ENCODE results near the gene BCAR1.
"Not testable (repeated sequence)": the region's sequence is repeated elsewhere in the genome, so short reads cannot be mapped to it uniquely, and the experiment has no call there.

Gene BCAR1

GRCh38 chr16:75207831-75208230 is 43.6 kb downstream of the BCAR1 start:
- Histone ChIP-seq H3K27me3 (ENCODE audit: insufficient read depth, insufficient read length) (no peaks in the 10 kb centered on the region), H3K36me3 (ENCODE audit: insufficient read depth, insufficient read length, low read length) (no peaks in the 10 kb centered on the region), H3K4me1 (ENCODE audit: insufficient read depth, insufficient read length) (peaks cover 14% of the 10 kb centered on the region), H3K9me3 (ENCODE audit: insufficient read depth, low read length) (no peaks in the 10 kb centered on the region), H3K9ac (ENCODE audit: insufficient read length, low read depth) (no peak overlapping the region), H3K4me3 (ENCODE audit: insufficient read length, low read depth) (no peak overlapping the region)
- DNase-seq (ENCODE audit: low read depth, low spot score), result no peak
- no peak for TF ChIP-seq YY1 (IDR thresholded peaks at IDR 0.05; ENCODE audit: insufficient read depth, insufficient read length)
- TF ChIP-seq SUZ12 (IDR thresholded peaks at IDR 0.05; ENCODE audit: extremely low read depth, insufficient read depth, insufficient read length), result no peak
- no peak for TF ChIP-seq ZNF274 (IDR thresholded peaks at IDR 0.05; ENCODE audit: low read depth, low read length)

GRCh38 chr16:75206749-75207451 is 44.5 kb downstream of the BCAR1 start, which contains the start of gene CTRB2:
TSS of gene CTRB2 (minus strand) at chr16:75207161. CDS start at chr16:75207141, 20 bp downstream.
- Histone ChIP-seq H3K4me3 (ENCODE audit: insufficient read length, low read depth) (no peak within 1 kb of the TSS), H3K9ac (ENCODE audit: insufficient read length, low read depth) (no peak within 1 kb of the TSS), H3K4me1 (ENCODE audit: insufficient read depth, insufficient read length) (peaks cover 10% of the 10 kb centered on the region), H3K36me3 (ENCODE audit: insufficient read depth, insufficient read length, low read length) (no peaks in the 10 kb centered on the region), H3K27me3 (ENCODE audit: insufficient read depth, insufficient read length) (no peaks in the 10 kb centered on the region), H3K9me3 (ENCODE audit: insufficient read depth, low read length) (no peaks in the 10 kb centered on the region)
- no peak for TF ChIP-seq YY1 (IDR thresholded peaks at IDR 0.05; ENCODE audit: insufficient read depth, insufficient read length)
- no peak for TF ChIP-seq SUZ12 (IDR thresholded peaks at IDR 0.05; ENCODE audit: extremely low read depth, insufficient read depth, insufficient read length)
- TF ChIP-seq ZNF274 (IDR thresholded peaks at IDR 0.05; ENCODE audit: low read depth, low read length), result no peak
- DNase-seq (ENCODE audit: low read depth, low spot score), result no peak

GRCh38 chr16:75205961-75206748 is 45.3 kb downstream of the BCAR1 start:
- not testable (repeated sequence) for H3K4me3 ChIP-seq (ENCODE audit: insufficient read length, low read depth); H3K9me3 ChIP-seq (ENCODE audit: insufficient read depth, low read length); H3K36me3 ChIP-seq (ENCODE audit: insufficient read depth, insufficient read length, low read length); H3K4me1 ChIP-seq (ENCODE audit: insufficient read depth, insufficient read length); DNase-seq (ENCODE audit: low read depth, low spot score); H3K9ac ChIP-seq (ENCODE audit: insufficient read length, low read depth); H3K27me3 ChIP-seq (ENCODE audit: insufficient read depth, insufficient read length)

- H3K4me1 ChIP-seq (ENCODE audit: insufficient read depth, insufficient read length); DNase-seq (ENCODE audit: low read depth, low spot score); H3K9ac ChIP-seq (ENCODE audit: insufficient read length, low read depth): not testable (repeated sequence)
These were observed 46.0 kb downstream of the BCAR1 start for GRCh38 chr16:75205438-75205837.

GRCh38 chr16:75204905-75205304 is 46.5 kb downstream of the BCAR1 start:
- not testable (repeated sequence) for H3K9ac ChIP-seq (ENCODE audit: insufficient read length, low read depth); H3K27me3 ChIP-seq (ENCODE audit: insufficient read depth, insufficient read length); DNase-seq (ENCODE audit: low read depth, low spot score); H3K36me3 ChIP-seq (ENCODE audit: insufficient read depth, insufficient read length, low read length); H3K4me1 ChIP-seq (ENCODE audit: insufficient read depth, insufficient read length); H3K9me3 ChIP-seq (ENCODE audit: insufficient read depth, low read length); H3K4me3 ChIP-seq (ENCODE audit: insufficient read length, low read depth)

More at GRCh38 chr16:75205438-75205837, 46.0 kb downstream of the BCAR1 start:
- H3K27me3 ChIP-seq (ENCODE audit: insufficient read depth, insufficient read length); H3K9me3 ChIP-seq (ENCODE audit: insufficient read depth, low read length); H3K36me3 ChIP-seq (ENCODE audit: insufficient read depth, insufficient read length, low read length); H3K4me3 ChIP-seq (ENCODE audit: insufficient read length, low read depth): not testable (repeated sequence)

GRCh38 chr16:75204410-75204758 is 47.0 kb downstream of the BCAR1 start:
- H3K36me3 ChIP-seq (ENCODE audit: insufficient read depth, insufficient read length, low read length), result no peaks in the 10 kb centered on the region
- H3K9ac ChIP-seq (ENCODE audit: insufficient read length, low read depth), result no peak overlapping the region
- DNase-seq (ENCODE audit: low read depth, low spot score), result no peak
- no peaks in the 10 kb centered on the region for H3K9me3 ChIP-seq (ENCODE audit: insufficient read depth, low read length)
- no peak overlapping the region for H3K4me3 ChIP-seq (ENCODE audit: insufficient read length, low read depth)
- H3K27me3 ChIP-seq (ENCODE audit: insufficient read depth, insufficient read length), result no peaks in the 10 kb centered on the region
- no peak for TF ChIP-seq ZNF274 (IDR thresholded peaks at IDR 0.05; ENCODE audit: low read depth, low read length)
- TF ChIP-seq SUZ12 (IDR thresholded peaks at IDR 0.05; ENCODE audit: extremely low read depth, insufficient read depth, insufficient read length), result no peak
- TF ChIP-seq YY1 (IDR thresholded peaks at IDR 0.05; ENCODE audit: insufficient read depth, insufficient read length), result no peak
- H3K4me1 ChIP-seq (ENCODE audit: insufficient read depth, insufficient read length), result peaks cover 10% of the 10 kb centered on the region

GRCh38 chr16:75203667-75204409 is 47.6 kb downstream of the BCAR1 start:
- H3K4me3 ChIP-seq (ENCODE audit: insufficient read length, low read depth), result no peak overlapping the region
- no peak for DNase-seq (ENCODE audit: low read depth, low spot score)
- no peaks in the 10 kb centered on the region for H3K36me3 ChIP-seq (ENCODE audit: insufficient read depth, insufficient read length, low read length)
- no peak overlapping the region for H3K9ac ChIP-seq (ENCODE audit: insufficient read length, low read depth)
- no peaks in the 10 kb centered on the region for H3K9me3 ChIP-seq (ENCODE audit: insufficient read depth, low read length)
- no peaks in the 10 kb centered on the region for H3K27me3 ChIP-seq (ENCODE audit: insufficient read depth, insufficient read length)
- peaks cover 10% of the 10 kb centered on the region for H3K4me1 ChIP-seq (ENCODE audit: insufficient read depth, insufficient read length)
- no peak for TF ChIP-seq YY1 (IDR thresholded peaks at IDR 0.05; ENCODE audit: insufficient read depth, insufficient read length)
- no peak for TF ChIP-seq SUZ12 (IDR thresholded peaks at IDR 0.05; ENCODE audit: extremely low read depth, insufficient read depth, insufficient read length)
- no peak for TF ChIP-seq ZNF274 (IDR thresholded peaks at IDR 0.05; ENCODE audit: low read depth, low read length)

All from NT2/D1 (cell line).